ENCODE measurements around the gene KIAA0040. TPM values are rescaled to one million over a fixed set of nuclear protein-coding genes. Genes with fewer than 3 reads are reported as not detected.

KIAA0040 gene
- total RNA-seq, 2 donors from 2014 or later: 21.2 to 23.4 TPM

- peaks cover 0 to 13% of the 10 kb centered on the region in 2 donors for H3K9me3 Mint-ChIP-seq
- H3K27ac Mint-ChIP-seq: peak overlapping the region; percentile 79 to 87
- peak; percentile 67 for ATAC-seq
- H3K36me3 Mint-ChIP-seq: no peaks in the 10 kb centered on the region
- DNase-seq (ENCODE audit: low spot score in 2 of 2): no peak
Measured at GRCh38 chr1:175208773-175209492, 16.4 kb upstream of the KIAA0040 start.

GRCh38 chr1:175207971-175208370, 15.4 kb upstream of the KIAA0040 start:
- no peak for ATAC-seq
- H3K36me3 Mint-ChIP-seq: no peaks in the 10 kb centered on the region

GRCh38 chr1:175206687-175207086, 14.1 kb upstream of the KIAA0040 start:
- DNase-seq (ENCODE audit: low spot score in 2 of 2) (no peak), ATAC-seq (no peak)
- H3K36me3 Mint-ChIP-seq: no peaks in the 10 kb centered on the region
- H3K27ac Mint-ChIP-seq: no peak overlapping the region
- H3K9me3 Mint-ChIP-seq: peaks cover 0 to 4% of the 10 kb centered on the region in 2 donors

More at GRCh38 chr1:175207971-175208370, 15.4 kb upstream of the KIAA0040 start:
- peaks cover 0 to 4% of the 10 kb centered on the region in 2 donors for H3K9me3 Mint-ChIP-seq
- no peak overlapping the region for H3K27ac Mint-ChIP-seq
- no peak for DNase-seq (ENCODE audit: low spot score in 2 of 2)

- H3K9me3 Mint-ChIP-seq: peaks cover 0 to 4% of the 10 kb centered on the region in 2 donors
- H3K36me3 Mint-ChIP-seq: no peaks in the 10 kb centered on the region
- no peak overlapping the region for H3K27ac Mint-ChIP-seq
- ATAC-seq (peak; percentile 71 to 92), DNase-seq (ENCODE audit: low spot score in 2 of 2) (no peak)
Measured at GRCh38 chr1:175204330-175204729, 11.8 kb upstream of the KIAA0040 start.

GRCh38 chr1:175203570-175204068, 11.0 kb upstream of the KIAA0040 start:
- DNase-seq (ENCODE audit: low spot score in 2 of 2): no peak
- no peaks in the 10 kb centered on the region for H3K36me3 Mint-ChIP-seq
- no peak for ATAC-seq
- peaks cover 0 to 4% of the 10 kb centered on the region in 2 donors for H3K9me3 Mint-ChIP-seq
- H3K27ac Mint-ChIP-seq: no peak overlapping the region

GRCh38 chr1:175200678-175201521, 8.3 kb upstream of the KIAA0040 start:
- no peak overlapping the region for H3K27ac Mint-ChIP-seq
- DNase-seq (ENCODE audit: low spot score in 2 of 2) (no peak), ATAC-seq (no peak)
- peaks cover 0 to 4% of the 10 kb centered on the region in 2 donors for H3K9me3 Mint-ChIP-seq
- H3K36me3 Mint-ChIP-seq: no peaks in the 10 kb centered on the region

- ATAC-seq (no peak), DNase-seq (ENCODE audit: low spot score in 2 of 2) (no peak)
- no peak overlapping the region for H3K27ac Mint-ChIP-seq
- no peaks in the 10 kb centered on the region for H3K36me3 Mint-ChIP-seq
- no peaks in the 10 kb centered on the region for H3K9me3 Mint-ChIP-seq
Measured at GRCh38 chr1:175198332-175198731, 5.8 kb upstream of the KIAA0040 start.

GRCh38 chr1:175197531-175197930, 5.0 kb upstream of the KIAA0040 start:
- Mint-ChIP-seq H3K27ac (no peak overlapping the region), H3K9me3 (no peaks in the 10 kb centered on the region), H3K36me3 (no peaks in the 10 kb centered on the region)
- DNase-seq (ENCODE audit: low spot score in 2 of 2) (no peak), ATAC-seq (peak in 1 of 2 donors; percentile 27)

GRCh38 chr1:175195798-175196197, 3.2 kb upstream of the KIAA0040 start:
- no peak for DNase-seq (ENCODE audit: low spot score in 2 of 2)
- Mint-ChIP-seq H3K9me3 (no peaks in the 10 kb centered on the region), H3K36me3 (peaks cover 14 to 16% of the 10 kb centered on the region in 2 donors), H3K27ac (peak overlapping the region in 1 of 2 donors; percentile 15)
- no peak for ATAC-seq

GRCh38 chr1:175195281-175195680, 2.7 kb upstream of the KIAA0040 start:
- Mint-ChIP-seq H3K36me3 (peaks cover 17 to 21% of the 10 kb centered on the region in 2 donors), H3K9me3 (no peaks in the 10 kb centered on the region), H3K27ac (peak overlapping the region in 1 of 2 donors; percentile 15)
- DNase-seq (ENCODE audit: low spot score in 2 of 2) (no peak), ATAC-seq (no peak)

- no peak for DNase-seq (ENCODE audit: low spot score in 2 of 2)
- ATAC-seq: no peak
- H3K36me3 Mint-ChIP-seq: peaks cover 19 to 30% of the 10 kb centered on the region in 2 donors
- H3K9me3 Mint-ChIP-seq: no peaks in the 10 kb centered on the region
- peak overlapping the region in 1 of 2 donors; percentile 94 for H3K27ac Mint-ChIP-seq
Measured at GRCh38 chr1:175193527-175193910, 943 bp upstream of the KIAA0040 start.

GRCh38 chr1:175192111-175192629, 406 bp downstream of the KIAA0040 start:
- Mint-ChIP-seq H3K9me3 (no peaks in the 10 kb centered on the region), H3K36me3 (peaks cover 33 to 39% of the 10 kb centered on the region in 2 donors), H3K27ac (peak overlapping the region; percentile 79 to 94)
- DNase-seq (ENCODE audit: low spot score in 2 of 2): peak in 1 of 2 donors; percentile 45
- peak; percentile 30 to 47 for ATAC-seq

GRCh38 chr1:175191659-175192058, 917 bp downstream of the KIAA0040 start:
- DNase-seq (ENCODE audit: low spot score in 2 of 2): no peak
- peak overlapping the region; percentile 79 to 94 for H3K27ac Mint-ChIP-seq
- H3K9me3 Mint-ChIP-seq: no peaks in the 10 kb centered on the region
- peaks cover 38 to 39% of the 10 kb centered on the region in 2 donors for H3K36me3 Mint-ChIP-seq
- peak; percentile 26 to 42 for ATAC-seq

- H3K36me3 Mint-ChIP-seq: peaks cover 43 to 49% of the 10 kb centered on the region in 2 donors
- peak overlapping the region; percentile 94 to 96 for H3K27ac Mint-ChIP-seq
- peak in 1 of 2 donors; percentile 52 for DNase-seq (ENCODE audit: low spot score in 2 of 2)
- peak; percentile 52 to 53 for ATAC-seq
- H3K9me3 Mint-ChIP-seq: no peaks in the 10 kb centered on the region
Measured at GRCh38 chr1:175188936-175189335, 3.6 kb downstream of the KIAA0040 start.

- peaks cover 36 to 53% of the 10 kb centered on the region in 2 donors for H3K36me3 Mint-ChIP-seq
- DNase-seq (ENCODE audit: low spot score in 2 of 2) (no peak), ATAC-seq (no peak)
- peak overlapping the region in 1 of 2 donors; percentile 69 for H3K27ac Mint-ChIP-seq
- peaks cover 0 to under 1% of the 10 kb centered on the region in 2 donors for H3K9me3 Mint-ChIP-seq
Measured at GRCh38 chr1:175186433-175187160, 6.0 kb downstream of the KIAA0040 start.

- Mint-ChIP-seq H3K27ac (no peak overlapping the region), H3K36me3 (peaks cover 29 to 54% of the 10 kb centered on the region in 2 donors)
Measured at GRCh38 chr1:175185903-175186302, 6.7 kb downstream of the KIAA0040 start.

More at GRCh38 chr1:175185903-175186302, 6.7 kb downstream of the KIAA0040 start:
- ATAC-seq (no peak), DNase-seq (ENCODE audit: low spot score in 2 of 2) (no peak)
- peaks cover 0 to 6% of the 10 kb centered on the region in 2 donors for H3K9me3 Mint-ChIP-seq
